AG09309 (cell line): ENCODE data around the gene FASN.

Experiments
- DNase-seq: peaks from one replicate; pipeline ENCODE4 v3.0.0-alpha.2; 2010; ENCODE audit warnings: low read depth
- H3K4me3 ChIP-seq: 2 replicates; pipeline ENCODE4 v1.5.1; 2011; ENCODE audit warnings: mild to moderate bottlenecking, low read depth, low read length, moderate library complexity; ENCODE audit not compliant: control insufficient read depth
- CTCF ChIP-seq: IDR thresholded peaks from 2 replicates; pipeline ENCODE4 v1.5.1; 2011; ENCODE audit warnings: mild to moderate bottlenecking, low read depth, low read length, inconsistent platforms; ENCODE audit not compliant: insufficient read depth, control insufficient read depth; ENCODE audit errors: missing control alignments

Gene FASN

GRCh38 chr17:82095777-82096708 lies 2.0 kb downstream of the FASN start:
- DNase-seq = no peak
- H3K4me3 ChIP-seq = peak overlapping the region; percentile 74
- no peak for TF ChIP-seq CTCF

GRCh38 chr17:82094931-82095776 lies 2.9 kb downstream of the FASN start:
- no peak overlapping the region for H3K4me3 ChIP-seq
- TF ChIP-seq CTCF = no peak

GRCh38 chr17:82092995-82093751 lies 4.9 kb downstream of the FASN start:
- no peak for DNase-seq
- no peak overlapping the region for H3K4me3 ChIP-seq
- no peak for TF ChIP-seq CTCF

More at GRCh38 chr17:82094931-82095776, 2.9 kb downstream of the FASN start:
- DNase-seq = no peak

- no peak for TF ChIP-seq CTCF
- DNase-seq = no peak
Observed at GRCh38 chr17:82092628-82092994, 5.4 kb downstream of the FASN start.

GRCh38 chr17:82092094-82092586 lies 5.9 kb downstream of the FASN start:
- DNase-seq = no peak
- no peak overlapping the region for H3K4me3 ChIP-seq
- no peak for TF ChIP-seq CTCF

More at GRCh38 chr17:82092628-82092994, 5.4 kb downstream of the FASN start:
- no peak overlapping the region for H3K4me3 ChIP-seq
